GM21529 (cell line): ENCODE results near the gene WDR48.

Experiments
- ATAC-seq: cut with Tn5 transposase; IDR thresholded peaks from one replicate; pipeline ENCODE4 v1.9.1; 2021; ENCODE audit not compliant: unreplicated experiment

Gene WDR48

GRCh38 chr3:39101022-39101689 lies 49.3 kb downstream of the WDR48 start:
- peak; percentile 71 for ATAC-seq

- no peak for ATAC-seq
These were observed 50.9 kb downstream of the WDR48 start for GRCh38 chr3:39102504-39103323.

GRCh38 chr3:39103324-39103693 lies 51.5 kb downstream of the WDR48 start:
- ATAC-seq: no peak

GRCh38 chr3:39103791-39104552 lies 52.2 kb downstream of the WDR48 start:
- no peak for ATAC-seq

GRCh38 chr3:39104961-39105686 lies 53.3 kb downstream of the WDR48 start:
- no peak for ATAC-seq

- no peak for ATAC-seq
These were observed 53.9 kb downstream of the WDR48 start for GRCh38 chr3:39105687-39106063.

GRCh38 chr3:39106281-39106811 lies 54.5 kb downstream of the WDR48 start:
- ATAC-seq: no peak

GRCh38 chr3:39106851-39107387 lies 55.1 kb downstream of the WDR48 start:
- peak; percentile 2 for ATAC-seq

- peak; percentile 62 for ATAC-seq
These were observed 55.8 kb downstream of the WDR48 start, which contains the start of the genes GORASP1 and TTC21A for GRCh38 chr3:39107388-39108199. Gene GORASP1 (minus strand): TSS chr3:39107627. CDS start chr3:39107541, 86 bp downstream. Gene TTC21A (plus strand): TSS chr3:39107680. CDS start chr3:39107838, 158 bp downstream.

- peak; percentile 81 for ATAC-seq
These were observed 56.4 kb downstream of the WDR48 start for GRCh38 chr3:39108200-39108710.

- ATAC-seq: no peak
These were observed 57.3 kb downstream of the WDR48 start for GRCh38 chr3:39109086-39109485.

- ATAC-seq: no peak
These were observed 58.3 kb downstream of the WDR48 start for GRCh38 chr3:39110041-39110639.

GRCh38 chr3:39112113-39112512 lies 60.3 kb downstream of the WDR48 start:
- ATAC-seq: no peak

GRCh38 chr3:39112535-39112934 lies 60.7 kb downstream of the WDR48 start:
- no peak for ATAC-seq

GRCh38 chr3:39113291-39113690 lies 61.5 kb downstream of the WDR48 start:
- no peak for ATAC-seq

GRCh38 chr3:39114456-39114855 lies 62.6 kb downstream of the WDR48 start:
- ATAC-seq: no peak

- no peak for ATAC-seq
These were observed 64.1 kb downstream of the WDR48 start for GRCh38 chr3:39115870-39116269.

- no peak for ATAC-seq
These were observed 66.3 kb downstream of the WDR48 start for GRCh38 chr3:39118079-39118478.
